Activated naive CD4-positive, alpha-beta T cell treated with anti-CD3 and anti-CD28 coated beads, Interleukin-2, amount 50 U/mL, for 72 hours (primary cell): ENCODE results near the gene FMNL3. TPM values are rescaled to one million over a fixed set of nuclear protein-coding genes. Genes with fewer than 3 reads are reported as not detected.
A peak's percentile ranks its signal among the peaks of the same experiment; 100 is the strongest.

Source experiments
- ATAC-seq, 2 donors: fragments of 150-1000 bp; cut with Tn5 transposase; 2 replicates each; pipeline ENCODE4 v1.10.0; 2021; ENCODE audit warnings: mild to moderate bottlenecking in 2 of 2, moderate library complexity in 2 of 2
- DNase-seq, 2 donors: peaks; one replicate each; pipeline ENCODE4 v3.0.0; 2021 to 2022; ENCODE audit warnings: low spot score in 2 of 2
- H3K27ac Mint-ChIP-seq, 2 donors: one replicate each; pipeline ENCODE4 v1.8.0; 2022; ENCODE audit warnings: mild to moderate bottlenecking in 2 of 2, mixed read lengths in 2 of 2
- H3K36me3 Mint-ChIP-seq, 2 donors: one replicate each; pipeline ENCODE4 v1.8.0; 2022; ENCODE audit warnings: mixed read lengths in 2 of 2
- H3K9me3 Mint-ChIP-seq, 2 donors: one replicate each; pipeline ENCODE4 v1.8.0; 2022; ENCODE audit warnings: mixed read lengths in 2 of 2
- total RNA-seq, 2 donors: library from RNA; stranded (reverse); gene quantifications; one replicate each; pipeline ENCODE4 v1.2.3, GENCODE V29; 2022

The FMNL3 gene
- total RNA-seq, 2 donors from 2014 or later = 25.9 to 27.6 TPM

DNA sequence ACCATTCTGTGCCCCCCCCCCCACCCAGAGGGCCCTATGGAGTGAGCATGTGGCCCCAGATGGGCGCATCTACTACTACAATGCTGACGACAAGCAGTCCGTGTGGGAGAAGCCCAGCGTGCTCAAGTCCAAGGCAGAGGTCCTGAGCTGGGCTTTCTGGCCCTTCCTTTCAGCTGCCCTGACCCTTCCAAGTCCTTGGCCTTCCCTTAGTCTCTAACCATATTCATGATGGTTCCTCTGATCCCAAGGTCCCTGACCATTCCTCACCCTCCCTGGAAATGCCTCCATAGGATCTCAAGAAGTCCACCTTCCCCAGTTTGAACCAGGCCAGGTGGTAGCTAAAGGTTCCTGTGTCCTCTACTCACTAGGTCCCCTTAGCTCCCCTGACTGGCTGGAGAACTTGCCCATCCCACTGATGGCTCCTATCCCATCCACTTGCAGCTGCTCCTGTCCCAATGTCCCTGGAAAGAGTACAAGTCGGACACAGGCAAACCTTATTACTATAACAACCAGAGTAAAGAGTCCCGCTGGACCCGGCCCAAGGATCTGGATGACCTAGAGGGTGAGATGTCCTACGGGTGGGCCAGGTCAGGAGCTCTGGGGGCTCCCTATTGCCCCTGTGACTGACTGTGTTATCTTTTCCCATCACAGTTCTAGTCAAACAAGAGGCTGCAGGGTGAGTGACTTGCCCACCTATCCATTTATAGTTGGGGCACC, 74.1 kb downstream of the FMNL3 start:
- Mint-ChIP-seq H3K27ac (peak overlapping the region in 1 of 2 donors; percentile 56), H3K9me3 (no peaks in the 10 kb centered on the region), H3K36me3 (no peaks in the 10 kb centered on the region)
- ATAC-seq = no peak
- DNase-seq = no peak

DNA sequence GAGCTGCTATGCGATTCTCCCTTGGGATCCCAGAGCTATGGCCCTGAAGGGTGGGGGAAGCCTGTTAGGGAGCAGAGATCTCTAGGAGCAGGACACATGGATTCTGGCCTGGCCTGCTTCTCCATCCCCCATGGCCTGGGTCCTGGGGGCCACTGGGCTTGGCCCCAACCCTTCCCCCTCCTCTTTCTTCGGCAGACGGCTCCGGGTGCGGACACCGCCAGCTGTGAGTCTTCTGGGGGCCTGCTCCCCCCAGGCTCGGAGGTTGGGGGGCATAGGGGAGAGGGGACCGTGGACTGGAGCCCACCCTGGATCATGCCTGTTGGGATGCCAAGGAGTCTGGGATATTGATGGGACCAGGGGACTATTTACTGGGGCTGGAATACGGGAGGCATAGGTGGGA, 74.8 kb downstream of the FMNL3 start:
- H3K36me3 Mint-ChIP-seq = no peaks in the 10 kb centered on the region
- no peaks in the 10 kb centered on the region for H3K9me3 Mint-ChIP-seq
- DNase-seq = no peak
- no peak for ATAC-seq
- no peak overlapping the region for H3K27ac Mint-ChIP-seq

GRCh38 chr12:49631336-49631907, 75.8 kb downstream of the FMNL3 start:
- ATAC-seq = no peak
- DNase-seq = no peak
- no peaks in the 10 kb centered on the region for H3K9me3 Mint-ChIP-seq
- H3K27ac Mint-ChIP-seq = no peak overlapping the region
- no peaks in the 10 kb centered on the region for H3K36me3 Mint-ChIP-seq

DNA sequence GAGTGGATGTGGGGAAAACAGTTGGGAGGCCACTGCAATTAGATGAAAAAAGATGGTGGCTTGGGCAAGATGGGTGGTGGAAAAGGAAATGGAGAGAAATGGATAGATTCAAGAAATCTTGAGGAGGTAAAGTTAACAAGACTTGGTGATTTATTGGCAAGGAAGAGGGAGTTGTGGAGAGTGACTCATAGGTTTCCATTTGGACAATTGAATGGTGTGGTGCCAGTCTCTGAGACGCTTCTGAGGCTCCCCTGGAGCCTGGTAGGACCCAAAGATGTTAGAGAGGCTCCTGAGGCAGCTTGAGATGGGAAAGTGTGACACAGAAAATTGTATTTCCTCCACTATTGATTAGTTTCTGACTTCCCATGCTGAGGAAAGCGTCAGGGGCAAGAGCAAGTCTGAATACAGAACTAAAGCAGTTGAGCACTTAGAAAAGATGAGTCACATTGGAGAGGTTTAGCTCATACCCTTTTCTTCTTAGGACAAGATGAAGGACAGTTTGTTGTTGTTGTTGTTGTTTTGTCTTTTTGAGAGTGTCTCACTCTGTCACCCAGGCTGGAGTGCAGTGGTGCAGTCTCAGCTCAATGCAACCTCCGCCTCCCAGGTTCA, 79.3 kb downstream of the FMNL3 start:
- DNase-seq = no peak
- ATAC-seq = no peak
- Mint-ChIP-seq H3K27ac (no peak overlapping the region), H3K36me3 (no peaks in the 10 kb centered on the region), H3K9me3 (no peaks in the 10 kb centered on the region)

- ATAC-seq = no peak
- no peaks in the 10 kb centered on the region for H3K36me3 Mint-ChIP-seq
These were observed 80.4 kb downstream of the FMNL3 start for GRCh38 chr12:49626836-49627235.

DNA sequence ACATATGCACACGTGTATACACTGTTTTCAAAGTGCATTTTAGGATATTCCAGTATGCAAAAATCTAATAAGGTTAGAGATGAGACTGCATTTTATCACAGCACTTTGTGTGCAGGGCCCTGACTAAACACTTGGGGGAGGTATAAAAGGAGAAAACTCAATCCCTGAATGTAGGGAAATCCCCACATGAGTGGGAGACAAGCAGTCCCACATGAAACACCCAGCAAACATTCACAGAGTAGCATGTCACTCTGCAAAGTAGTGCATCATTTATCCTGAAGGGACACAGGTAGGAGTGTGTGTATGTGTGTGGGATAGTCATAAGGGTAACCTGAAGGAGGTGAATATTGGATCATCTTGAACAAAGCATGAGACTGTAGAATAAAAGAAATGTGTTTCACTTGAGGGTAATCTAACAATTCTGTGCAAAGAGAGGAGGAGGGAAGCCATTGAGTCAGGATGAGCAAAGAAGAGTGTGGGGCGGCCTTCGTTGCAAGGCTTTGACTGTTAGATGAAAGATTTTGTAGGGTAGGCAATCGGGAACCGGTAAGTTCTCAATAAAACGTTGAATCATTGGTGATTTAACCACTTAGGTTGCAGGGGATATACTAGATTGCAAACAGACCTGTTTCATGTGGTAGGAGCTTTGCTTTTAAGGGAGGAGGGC, 80.9 kb downstream of the FMNL3 start:
- DNase-seq = no peak
- no peaks in the 10 kb centered on the region for H3K9me3 Mint-ChIP-seq
- H3K36me3 Mint-ChIP-seq = no peaks in the 10 kb centered on the region
- H3K27ac Mint-ChIP-seq = no peak overlapping the region
- peak; percentile 16 to 30 for ATAC-seq

More at GRCh38 chr12:49626836-49627235, 80.4 kb downstream of the FMNL3 start:
- DNase-seq = no peak
- Mint-ChIP-seq H3K9me3 (no peaks in the 10 kb centered on the region), H3K27ac (no peak overlapping the region)

DNA sequence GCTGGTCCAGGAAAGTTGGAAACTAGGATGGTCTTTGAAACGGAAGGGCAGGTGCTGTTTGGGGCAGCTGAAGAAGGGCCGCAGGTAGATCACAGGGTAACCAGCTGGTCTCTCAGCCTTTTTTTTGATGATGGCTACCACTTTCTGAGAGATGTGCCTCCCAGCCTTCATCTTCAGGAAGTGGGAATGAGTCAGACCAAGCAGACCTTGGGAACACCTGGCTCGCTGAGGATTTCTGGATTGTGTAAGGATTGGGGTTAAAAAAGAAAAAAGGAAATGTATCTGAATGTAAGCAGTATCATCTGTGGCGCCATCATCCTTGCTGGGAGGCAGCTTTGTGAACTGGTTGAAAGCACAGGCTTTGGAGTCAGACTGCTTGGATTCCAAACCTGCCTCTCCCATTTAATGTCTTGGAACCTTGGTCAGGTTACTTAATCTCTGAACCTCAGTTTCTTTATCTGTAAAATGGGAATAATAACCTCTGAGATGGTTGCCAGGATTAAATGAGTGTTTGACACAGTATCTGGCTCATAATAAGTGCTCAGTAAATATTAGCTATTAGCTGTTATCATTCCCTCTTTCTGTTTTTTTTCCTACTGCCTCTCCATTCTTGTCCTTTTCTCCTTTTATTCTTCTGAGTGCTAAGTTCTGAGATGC, 82.2 kb downstream of the FMNL3 start:
- DNase-seq (no peak), ATAC-seq (no peak)
- H3K36me3 Mint-ChIP-seq = no peaks in the 10 kb centered on the region
- no peaks in the 10 kb centered on the region for H3K9me3 Mint-ChIP-seq
- H3K27ac Mint-ChIP-seq = no peak overlapping the region

DNA sequence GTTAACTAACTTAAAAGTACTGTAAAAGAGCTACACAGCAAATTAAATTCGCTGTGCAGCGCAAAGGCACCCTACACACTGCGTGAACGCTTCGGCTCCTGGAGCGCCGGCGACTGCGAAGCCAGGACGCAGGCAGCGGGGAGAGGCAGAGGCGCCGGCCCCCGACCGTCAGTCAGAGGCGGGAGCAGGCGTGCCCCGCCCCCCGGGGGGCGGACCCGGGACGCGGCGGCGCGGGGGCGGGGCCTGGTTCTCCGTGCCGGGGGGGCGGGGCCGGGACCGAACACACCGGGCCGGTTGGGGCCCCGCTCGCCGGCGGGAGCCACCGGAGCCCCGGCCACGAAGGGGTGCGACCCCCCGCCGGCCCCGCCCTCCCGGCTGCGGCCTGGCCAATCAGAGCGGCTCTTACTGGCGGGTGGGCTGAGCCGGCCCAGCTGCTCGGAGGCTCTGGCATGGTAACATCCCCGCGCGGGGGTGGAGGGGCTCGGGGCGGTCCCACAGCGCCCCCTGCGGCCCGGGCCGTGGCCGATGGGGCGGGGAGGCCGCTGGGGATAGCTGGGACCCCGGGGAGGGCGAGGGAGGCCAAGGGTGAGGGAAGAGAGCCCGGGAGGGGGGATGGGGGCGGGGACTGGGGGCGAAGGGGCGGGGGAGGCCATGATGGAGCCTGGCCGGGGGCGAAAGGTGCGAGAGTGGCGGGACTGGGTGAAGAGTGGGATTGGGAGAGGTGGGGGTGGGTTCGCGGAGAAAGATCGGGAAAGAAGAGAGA, 83.9 kb downstream of the FMNL3 start, which contains the start of gene PRPF40B:
Gene PRPF40B (plus strand): TSS at position 420 of the 763 bp plus-strand sequence. CDS start 30 bp downstream, at position 450.
- DNase-seq (peak; percentile 83 to 89), ATAC-seq (peak; percentile 67 to 84)
- Mint-ChIP-seq H3K9me3 (no peaks in the 10 kb centered on the region), H3K36me3 (no peaks in the 10 kb centered on the region), H3K27ac (peak within 1 kb of the TSS; percentile 77 to 84)

GRCh38 chr12:49622501-49623141, 84.6 kb downstream of the FMNL3 start:
- peak; percentile 57 to 73 for DNase-seq
- H3K9me3 Mint-ChIP-seq = no peaks in the 10 kb centered on the region
- H3K36me3 Mint-ChIP-seq = no peaks in the 10 kb centered on the region
- H3K27ac Mint-ChIP-seq = peak overlapping the region; percentile 77 to 84
- peak; percentile 61 to 77 for ATAC-seq

DNA sequence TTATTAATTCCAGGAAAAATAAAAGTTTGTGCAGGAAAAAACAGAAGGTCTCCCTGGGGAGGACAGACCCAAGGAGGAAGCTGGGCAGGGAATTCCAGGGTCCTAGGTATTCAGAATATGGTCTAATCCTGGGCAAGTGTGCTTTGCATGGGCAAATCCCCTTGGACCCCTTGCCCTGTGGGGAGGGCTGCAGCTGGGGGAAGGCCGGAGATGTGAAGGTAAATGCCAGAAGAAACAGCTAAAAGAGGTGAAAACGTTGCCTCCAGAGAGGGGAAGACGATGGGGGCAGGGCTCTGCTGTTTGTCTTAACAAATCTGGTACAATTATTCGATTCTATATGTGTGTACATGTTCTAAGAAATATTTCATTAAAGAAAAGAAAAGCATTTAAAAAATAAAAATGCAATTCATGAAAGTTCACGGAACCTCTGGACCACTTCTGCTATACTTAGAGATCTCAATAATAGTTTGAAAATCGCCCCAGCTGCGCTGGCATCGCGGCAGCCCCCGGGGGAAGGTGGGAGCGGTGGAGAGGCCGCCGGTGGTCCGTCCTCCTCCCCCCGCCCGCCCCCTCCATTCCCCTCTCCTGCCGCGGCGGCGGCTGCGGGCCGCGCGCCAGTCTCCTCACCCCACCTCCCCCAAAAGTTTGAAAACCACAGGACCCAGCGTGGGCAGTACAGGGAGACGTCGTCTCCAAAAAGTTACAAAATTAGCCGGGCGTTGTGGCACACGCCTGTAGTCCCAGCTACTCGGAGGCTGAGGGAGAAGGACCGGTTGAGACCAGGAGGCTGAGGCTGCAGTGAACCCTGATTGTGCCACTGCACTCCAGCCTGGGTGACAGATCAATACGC, 85.3 kb downstream of the FMNL3 start:
- H3K9me3 Mint-ChIP-seq = no peaks in the 10 kb centered on the region
- peak overlapping the region in 1 of 2 donors; percentile 84 for H3K27ac Mint-ChIP-seq
- ATAC-seq = no peak
- no peak for DNase-seq
- no peaks in the 10 kb centered on the region for H3K36me3 Mint-ChIP-seq

GRCh38 chr12:49619286-49619685, 87.9 kb downstream of the FMNL3 start:
- no peak for ATAC-seq
- no peak overlapping the region for H3K27ac Mint-ChIP-seq
- DNase-seq = no peak
- peaks cover 0 to 3% of the 10 kb centered on the region in 2 donors for H3K9me3 Mint-ChIP-seq
- H3K36me3 Mint-ChIP-seq = no peaks in the 10 kb centered on the region

- ATAC-seq (no peak), DNase-seq (no peak)
- Mint-ChIP-seq H3K27ac (no peak overlapping the region), H3K36me3 (no peaks in the 10 kb centered on the region), H3K9me3 (peaks cover 0 to 4% of the 10 kb centered on the region in 2 donors)
These were observed 88.6 kb downstream of the FMNL3 start for GRCh38 chr12:49618576-49618975.

- Mint-ChIP-seq H3K9me3 (peaks cover 0 to 4% of the 10 kb centered on the region in 2 donors), H3K36me3 (no peaks in the 10 kb centered on the region), H3K27ac (no peak overlapping the region)
- ATAC-seq = no peak
- DNase-seq = no peak
These were observed 90.5 kb downstream of the FMNL3 start for GRCh38 chr12:49616533-49617219.

DNA sequence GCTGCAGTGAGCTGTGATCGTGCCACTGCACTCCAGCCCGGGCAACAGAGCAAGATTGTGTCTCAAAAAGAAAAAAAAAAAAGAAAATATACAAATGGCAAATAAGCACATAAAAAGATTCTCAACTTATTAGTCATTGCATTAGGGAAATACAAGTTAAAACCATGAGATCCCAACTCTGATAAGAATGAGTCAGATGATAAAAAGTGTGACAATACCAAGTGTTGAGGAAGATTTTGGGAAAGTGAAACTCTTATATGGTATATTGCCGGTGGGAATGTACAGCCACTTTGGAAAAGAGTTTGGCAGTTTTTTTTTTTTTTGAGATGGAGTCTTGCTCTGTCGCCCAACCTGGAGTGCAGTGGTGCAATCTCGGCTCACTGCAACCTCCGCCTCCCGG, 91.5 kb downstream of the FMNL3 start:
- Mint-ChIP-seq H3K36me3 (no peaks in the 10 kb centered on the region), H3K9me3 (peaks cover 0 to 4% of the 10 kb centered on the region in 2 donors), H3K27ac (no peak overlapping the region)
- ATAC-seq (no peak), DNase-seq (no peak)
